Neutrophil (primary cell): ENCODE data around the gene RAP1A.
A peak's percentile ranks its signal among the peaks of the same experiment; 100 is the strongest.

ENCODE experiments used
- H3K27ac ChIP-seq: fragments of 200-600 bp; sonication (generic); 2 replicates; pipeline ENCODE4 v1.5.1; 2016; ENCODE audit warnings: mild to moderate bottlenecking, moderate library complexity
- H3K27me3 ChIP-seq: fragments of 200-600 bp; sonication (generic); 2 replicates; pipeline ENCODE4 v1.6.0; 2016; ENCODE audit warnings: mild to moderate bottlenecking
- H3K36me3 ChIP-seq: fragments of 200-600 bp; sonication (generic); 2 replicates; pipeline ENCODE4 v1.5.1; 2017
- H3K4me1 ChIP-seq, 2 experiments: fragments of 200-600 bp in 1 of 2; sonication (generic) in 1 of 2; 1 replicate in 1 of 2; 2 replicates in 1 of 2; pipeline versions ENCODE4 v1.5.1 to v1.6.1; 2013 to 2016; ENCODE audit warnings: low read depth in 1 of 2, low read length in 1 of 2, mild to moderate bottlenecking in 1 of 2, moderate library complexity in 1 of 2; ENCODE audit not compliant: control insufficient read depth in 1 of 2, insufficient read depth in 1 of 2
- H3K4me3 ChIP-seq, 2 experiments: fragments of 200-600 bp in 1 of 2; sonication (generic) in 1 of 2; 1 replicate in 1 of 2; 2 replicates in 1 of 2; pipeline ENCODE4 v1.5.1; 2013 to 2016; ENCODE audit warnings: low read depth in 1 of 2, low read length in 1 of 2, mild to moderate bottlenecking in 1 of 2, moderate library complexity in 1 of 2
- H3K9me3 ChIP-seq: fragments of 200-600 bp; sonication (generic); 2 replicates; pipeline ENCODE4 v1.5.1; 2016
- TF ChIP-seq, protein P1 (sequence below): fragments of 200-600 bp; sonication (generic); IDR thresholded peaks from 2 replicates; pipeline ENCODE4 v1.5.1; 2016; ENCODE audit warnings: antibody characterized with exemption

Gene RAP1A

GRCh38 chr1:111749628-111750027 lies 130.0 kb downstream of the RAP1A start:
- Histone ChIP-seq H3K36me3 (no peaks in the 10 kb centered on the region), H3K27me3 (peaks cover under 1% of the 10 kb centered on the region), H3K4me1 (peaks cover 2 to 13% of the 10 kb centered on the region in 2 experiments), H3K9me3 (no peaks in the 10 kb centered on the region), H3K27ac (no peak overlapping the region), H3K4me3 (no peak overlapping the region)
- TF ChIP-seq, protein P1, sequence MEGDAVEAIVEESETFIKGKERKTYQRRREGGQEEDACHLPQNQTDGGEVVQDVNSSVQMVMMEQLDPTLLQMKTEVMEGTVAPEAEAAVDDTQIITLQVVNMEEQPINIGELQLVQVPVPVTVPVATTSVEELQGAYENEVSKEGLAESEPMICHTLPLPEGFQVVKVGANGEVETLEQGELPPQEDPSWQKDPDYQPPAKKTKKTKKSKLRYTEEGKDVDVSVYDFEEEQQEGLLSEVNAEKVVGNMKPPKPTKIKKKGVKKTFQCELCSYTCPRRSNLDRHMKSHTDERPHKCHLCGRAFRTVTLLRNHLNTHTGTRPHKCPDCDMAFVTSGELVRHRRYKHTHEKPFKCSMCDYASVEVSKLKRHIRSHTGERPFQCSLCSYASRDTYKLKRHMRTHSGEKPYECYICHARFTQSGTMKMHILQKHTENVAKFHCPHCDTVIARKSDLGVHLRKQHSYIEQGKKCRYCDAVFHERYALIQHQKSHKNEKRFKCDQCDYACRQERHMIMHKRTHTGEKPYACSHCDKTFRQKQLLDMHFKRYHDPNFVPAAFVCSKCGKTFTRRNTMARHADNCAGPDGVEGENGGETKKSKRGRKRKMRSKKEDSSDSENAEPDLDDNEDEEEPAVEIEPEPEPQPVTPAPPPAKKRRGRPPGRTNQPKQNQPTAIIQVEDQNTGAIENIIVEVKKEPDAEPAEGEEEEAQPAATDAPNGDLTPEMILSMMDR = no peak

- no peak overlapping the region for H3K4me3 ChIP-seq
- H3K27me3 ChIP-seq = no peaks in the 10 kb centered on the region
- no peak overlapping the region for H3K27ac ChIP-seq
- H3K36me3 ChIP-seq = no peaks in the 10 kb centered on the region
- TF ChIP-seq, protein P1 = no peak
- peaks cover 8 to 19% of the 10 kb centered on the region in 2 experiments for H3K4me1 ChIP-seq
- H3K9me3 ChIP-seq = no peaks in the 10 kb centered on the region
Observed at GRCh38 chr1:111750856-111751255, 131.3 kb downstream of the RAP1A start.

DNA sequence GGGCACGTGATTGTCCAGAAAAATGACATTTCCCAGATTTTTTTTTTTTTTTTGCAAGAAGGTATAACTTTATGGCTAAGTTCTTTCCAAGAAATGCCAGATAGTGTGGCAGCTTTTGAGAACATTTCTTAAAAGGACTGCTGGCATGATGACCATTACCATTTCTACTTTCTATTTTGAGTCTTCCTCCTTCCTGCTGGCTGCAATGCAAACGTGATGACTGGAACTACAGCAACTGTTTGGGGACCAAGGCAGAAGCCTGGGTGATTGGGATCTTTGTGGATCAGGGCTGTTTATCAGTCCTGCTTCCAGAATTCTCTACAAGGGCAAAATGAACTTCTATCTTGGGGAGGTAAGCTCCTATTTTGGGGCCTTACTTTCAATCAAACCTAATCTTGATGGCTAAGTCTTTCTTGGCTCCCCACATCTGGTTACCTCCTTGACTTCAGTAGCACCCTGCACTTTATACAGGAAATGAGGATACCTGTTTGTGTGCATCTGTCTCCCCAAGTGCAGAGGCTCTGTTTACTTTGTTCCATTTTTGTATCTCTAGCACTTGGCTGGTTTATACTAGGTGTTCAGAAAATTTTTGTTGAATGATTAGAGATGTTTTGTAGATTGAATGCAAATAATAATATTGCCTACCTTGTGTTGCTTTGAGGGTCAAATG lies 132.5 kb downstream of the RAP1A start:
- Histone ChIP-seq H3K9me3 (no peaks in the 10 kb centered on the region), H3K27ac (no peak overlapping the region), H3K4me3 (no peak overlapping the region), H3K4me1 (peaks cover 17 to 26% of the 10 kb centered on the region in 2 experiments), H3K27me3 (no peaks in the 10 kb centered on the region), H3K36me3 (no peaks in the 10 kb centered on the region)
- TF ChIP-seq, protein P1 = no peak

DNA sequence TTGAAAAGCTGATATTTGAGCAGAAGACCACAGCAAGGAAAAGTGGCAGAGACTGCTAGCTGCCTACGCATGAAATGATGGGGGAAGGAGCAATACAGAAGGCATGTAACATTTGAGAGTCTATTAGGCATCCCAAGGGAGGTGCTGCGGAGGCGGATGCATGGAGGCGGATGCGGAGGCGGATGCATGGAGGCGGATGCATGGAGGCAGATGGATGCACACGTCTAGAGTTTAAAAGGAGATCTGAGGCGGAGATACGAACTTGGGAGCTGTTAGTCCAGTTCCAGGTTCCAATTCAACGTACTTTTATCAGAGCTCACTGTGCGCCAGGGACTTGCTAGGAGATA lies 135.4 kb downstream of the RAP1A start:
- Histone ChIP-seq H3K27me3 (no peaks in the 10 kb centered on the region), H3K4me1 (peaks cover 18 to 19% of the 10 kb centered on the region in 2 experiments), H3K36me3 (peaks cover 9% of the 10 kb centered on the region), H3K4me3 (peak overlapping the region; percentile 84 to 85), H3K27ac (peak overlapping the region; percentile 97), H3K9me3 (no peaks in the 10 kb centered on the region)
- TF ChIP-seq, protein P1 = no peak

- H3K36me3 ChIP-seq = peaks cover 14% of the 10 kb centered on the region
- TF ChIP-seq, protein P1 = peak; percentile 96
- no peaks in the 10 kb centered on the region for H3K9me3 ChIP-seq
- H3K4me1 ChIP-seq = peaks cover 18 to 19% of the 10 kb centered on the region in 2 experiments
- no peaks in the 10 kb centered on the region for H3K27me3 ChIP-seq
- H3K27ac ChIP-seq = peak within 1 kb of the TSS; percentile 97
- H3K4me3 ChIP-seq = peak within 1 kb of the TSS; percentile 84 to 85
Observed at GRCh38 chr1:111755331-111756123, 135.9 kb downstream of the RAP1A start, which contains the start of gene DDX20. Gene DDX20, plus strand, starts transcription at chr1:111755901. Its CDS starts 24 bp downstream, at chr1:111755925.
